H9 (cell line): ENCODE data around the gene SH2D3C. TPM values are rescaled to one million over a fixed set of nuclear protein-coding genes. Genes with fewer than 3 reads are reported as not detected.

Source experiments
- DNase-seq: peaks from one replicate; pipeline ENCODE4 v3.0.0-alpha.2; 2017
- H2AFZ ChIP-seq: one replicate; pipeline ENCODE4 v1.6.1; 2013; ENCODE audit warnings: mild to moderate bottlenecking, low read length, control low read depth, moderate library complexity
- H2AK5ac ChIP-seq: 2 replicates; pipeline ENCODE4 v1.6.1; 2013; ENCODE audit warnings: low read length, control low read depth, mixed read lengths; ENCODE audit not compliant: insufficient read length
- H2BK120ac ChIP-seq: one replicate; pipeline ENCODE4 v1.6.1; 2013; ENCODE audit warnings: low read depth, mild to moderate bottlenecking, low read length, control low read depth, inconsistent platforms; ENCODE audit not compliant: poor library complexity, severe bottlenecking
- H2BK12ac ChIP-seq: 2 replicates; pipeline ENCODE4 v1.6.1; 2013; ENCODE audit warnings: low read length, control low read depth, mixed read lengths, low read depth; ENCODE audit not compliant: insufficient read length
- H2BK15ac ChIP-seq: 2 replicates; pipeline ENCODE4 v1.6.1; 2013; ENCODE audit warnings: low read depth, low read length, control low read depth
- H2BK20ac ChIP-seq: one replicate; pipeline ENCODE4 v1.6.1; 2013; ENCODE audit warnings: low read depth, mild to moderate bottlenecking, low read length, control low read depth, inconsistent platforms; ENCODE audit not compliant: poor library complexity, severe bottlenecking
- H2BK5ac ChIP-seq: 2 replicates; pipeline ENCODE4 v1.6.1; 2013; ENCODE audit warnings: low read length, control low read depth, mixed read lengths; ENCODE audit not compliant: insufficient read length
- H3K14ac ChIP-seq: 2 replicates; pipeline ENCODE4 v1.6.1; 2013; ENCODE audit warnings: low read length, control low read depth; ENCODE audit not compliant: insufficient read depth
- H3K18ac ChIP-seq: 2 replicates; pipeline ENCODE4 v1.6.1; 2013; ENCODE audit warnings: low read depth, mild to moderate bottlenecking, mixed read lengths, low read length, control low read depth; ENCODE audit not compliant: insufficient read length
- H3K23ac ChIP-seq: 2 replicates; pipeline ENCODE4 v1.6.1; 2013; ENCODE audit warnings: low read length, control low read depth, mixed read lengths, low read depth; ENCODE audit not compliant: insufficient read length
- H3K23me2 ChIP-seq: 2 replicates; pipeline ENCODE4 v1.6.1; 2013; ENCODE audit warnings: low read depth, mild to moderate bottlenecking, mixed read lengths, low read length, control low read depth; ENCODE audit not compliant: insufficient read length, poor library complexity, severe bottlenecking
- H3K27ac ChIP-seq: 2 replicates; pipeline ENCODE4 v1.5.1; 2013; ENCODE audit warnings: low read length, control low read depth, mixed read lengths, low read depth; ENCODE audit not compliant: insufficient read length
- H3K27me3 ChIP-seq: 2 replicates; pipeline ENCODE4 v1.6.1; 2013; ENCODE audit warnings: low read length, control low read depth, inconsistent platforms; ENCODE audit not compliant: insufficient read depth
- H3K4ac ChIP-seq: 2 replicates; pipeline ENCODE4 v1.6.1; 2013; ENCODE audit warnings: low read depth, mild to moderate bottlenecking, control low read depth, inconsistent platforms, low read length, moderate library complexity
- H3K4me1 ChIP-seq: 2 replicates; pipeline ENCODE4 v1.6.1; 2013; ENCODE audit warnings: low read length, control low read depth, inconsistent platforms; ENCODE audit not compliant: insufficient read depth
- H3K4me2 ChIP-seq: 2 replicates; pipeline ENCODE4 v1.6.1; 2013; ENCODE audit warnings: low read length, control low read depth, mixed read lengths; ENCODE audit not compliant: insufficient read length, insufficient read depth
- H3K56ac ChIP-seq: 2 replicates; pipeline ENCODE4 v1.6.1; 2013; ENCODE audit warnings: low read depth, mild to moderate bottlenecking, mixed read lengths, low read length, control low read depth; ENCODE audit not compliant: insufficient read length
- H3K79me1 ChIP-seq: 2 replicates; pipeline ENCODE4 v1.6.1; 2013; ENCODE audit warnings: low read depth, mild to moderate bottlenecking, moderate library complexity, low read length, control low read depth, inconsistent platforms; ENCODE audit not compliant: insufficient read depth, poor library complexity, severe bottlenecking
- H3K79me2 ChIP-seq: 2 replicates; pipeline ENCODE4 v1.6.1; 2013; ENCODE audit warnings: low read length, control low read depth, inconsistent platforms; ENCODE audit not compliant: insufficient read depth
- H3K9ac ChIP-seq: 2 replicates; pipeline ENCODE4 v1.6.1; 2013; ENCODE audit warnings: low read length, control low read depth, mixed read lengths; ENCODE audit not compliant: insufficient read length; ENCODE audit errors: extremely low read depth
- H3K9me3 ChIP-seq: one replicate; pipeline ENCODE4 v1.6.1; 2013; ENCODE audit warnings: low read depth, low read length, inconsistent platforms; ENCODE audit not compliant: control insufficient read depth
- H3T11ph ChIP-seq: one replicate; pipeline ENCODE4 v1.6.1; 2013; ENCODE audit warnings: mild to moderate bottlenecking, low read length, control low read depth, inconsistent platforms
- H4K20me1 ChIP-seq: one replicate; pipeline ENCODE4 v1.6.1; 2013; ENCODE audit not compliant: control insufficient read depth, insufficient read length, insufficient read depth
- H4K5ac ChIP-seq: 2 replicates; pipeline ENCODE4 v1.6.1; 2013; ENCODE audit warnings: low read depth, mild to moderate bottlenecking, mixed read lengths, low read length, control low read depth; ENCODE audit not compliant: insufficient read length
- H4K8ac ChIP-seq: replicated peaks from 2 replicates; pipeline ENCODE4 v1.6.1; 2013; ENCODE audit warnings: low read length, control low read depth, mixed read lengths, low read depth; ENCODE audit not compliant: insufficient read length
- H4K91ac ChIP-seq: 2 replicates; pipeline ENCODE4 v1.6.1; 2013; ENCODE audit warnings: low read depth, mild to moderate bottlenecking, moderate library complexity, mixed read lengths, low read length, control low read depth; ENCODE audit not compliant: insufficient read length
- H3K27ac Mint-ChIP-seq, 3 experiments: 2 replicates in 2 of 3; 3 replicates in 1 of 3; pipeline ENCODE4 v1.8.0; 2020 to 2021; ENCODE audit warnings: mixed read lengths in 3 of 3, mild to moderate bottlenecking in 1 of 3, moderate library complexity in 1 of 3
- H3K27me3 Mint-ChIP-seq: 2 replicates; pipeline ENCODE4 v1.8.0; 2021; ENCODE audit warnings: low read depth, mild to moderate bottlenecking, moderate library complexity, mixed read lengths
- H3K36me3 Mint-ChIP-seq, 3 experiments: 2 replicates in 2 of 3; 3 replicates in 1 of 3; pipeline ENCODE4 v1.8.0; 2020 to 2021; ENCODE audit warnings: low read depth in 3 of 3, mixed read lengths in 3 of 3; ENCODE audit not compliant: insufficient read depth in 1 of 3
- H3K4me1 Mint-ChIP-seq, 2 experiments: 2 replicates each; pipeline ENCODE4 v1.8.0; 2020; ENCODE audit warnings: mixed read lengths in 2 of 2
- H3K4me3 Mint-ChIP-seq, 2 experiments: 2 replicates in 1 of 2; 3 replicates in 1 of 2; pipeline ENCODE4 v1.8.0; 2020 to 2021; ENCODE audit warnings: mild to moderate bottlenecking in 2 of 2, mixed read lengths in 2 of 2, moderate library complexity in 1 of 2
- H3K9me3 Mint-ChIP-seq, 2 experiments: 2 replicates in 1 of 2; 3 replicates in 1 of 2; pipeline ENCODE4 v1.8.0; 2020; ENCODE audit warnings: mild to moderate bottlenecking in 2 of 2, mixed read lengths in 2 of 2, moderate library complexity in 1 of 2
- CTCF ChIP-seq: fragments of 200-600 bp; sonication (generic); conservative IDR thresholded peaks from 3 replicates; pipeline ENCODE4 v1.8.0; 2021; ENCODE audit warnings: antibody characterized with exemption, mild to moderate bottlenecking
- WGBS: extraction: QIAGEN DNeasy Blood & Tissue Kit; methylation state at CpG from one replicate; pipeline ENCODE4 v1.1.7; 2013; ENCODE audit warnings: missing lambda C conversion rate, low lambda C conversion rate, mixed read lengths; ENCODE audit not compliant: insufficient read length; ENCODE audit errors: extremely low coverage; 5-methylcytosine and 5-hydroxymethylcytosine counted together
- total RNA-seq: library from RNA; stranded (reverse); gene quantifications from 2 replicates; pipeline ENCODE4 v1.2.1, GENCODE V29; 2021

SH2D3C gene
- total RNA-seq, 1 experiment from 2014 or later, result 1.7 TPM

GRCh38 chr9:127802576-127803443, 24.3 kb upstream of the SH2D3C start, which contains the start of gene FPGS:
TSS of gene FPGS (plus strand) at chr9:127802882. CDS start at chr9:127802925, 43 bp downstream.
- Histone ChIP-seq H4K5ac (no peak within 1 kb of the TSS), H2BK120ac (no peak within 1 kb of the TSS), H3K18ac (peak within 1 kb of the TSS; percentile 85), H3K23me2 (peaks cover 6% of the 10 kb centered on the region), H2BK12ac (no peak within 1 kb of the TSS), H3K14ac (peak within 1 kb of the TSS; percentile 97), H2BK5ac (no peak within 1 kb of the TSS), H3K27me3 (no peaks in the 10 kb centered on the region), H4K20me1 (no peaks in the 10 kb centered on the region), H3K4me1 (peaks cover 3% of the 10 kb centered on the region; the same call in 1 of the 2 replicates), H3K4ac (no peak within 1 kb of the TSS), H4K91ac (no peak within 1 kb of the TSS), H2AK5ac (no peak within 1 kb of the TSS), H3K9me3 (no peaks in the 10 kb centered on the region), H3T11ph (no peak within 1 kb of the TSS), H3K79me1 (peaks cover 3% of the 10 kb centered on the region), H3K79me2 (peaks cover 5% of the 10 kb centered on the region; the same call in 1 of the 2 replicates), H4K8ac (no peak within 1 kb of the TSS), H3K9ac (peak within 1 kb of the TSS; percentile 79), H2BK15ac (no peak within 1 kb of the TSS), H2AFZ (no peak within 1 kb of the TSS), H3K4me2 (peak within 1 kb of the TSS; percentile 97), H2BK20ac (no peak within 1 kb of the TSS), H3K27ac (no peak within 1 kb of the TSS), H3K23ac (no peak within 1 kb of the TSS), H3K56ac (no peak within 1 kb of the TSS)
- DNase-seq, result peak; percentile 92
- TF ChIP-seq CTCF, result no peak
- Mint-ChIP-seq H3K27ac (peak within 1 kb of the TSS; percentile 92 to 97 (median 95)), H3K4me3 (peak within 1 kb of the TSS; percentile 95 to 97), H3K36me3 (peaks cover 13 to 19% (median 19%) of the 10 kb centered on the region in 3 experiments), H3K4me1 (peaks cover 8 to 15% of the 10 kb centered on the region in 2 experiments), H3K9me3 (no peaks in the 10 kb centered on the region), H3K27me3 (0 out of 2 replicates have a peak, but pooled peaks cover under 1% of the 10 kb centered on the region)
- no CpG with 5 or more reads among the region's 83 CpGs for WGBS
